ENCODE measurements around the gene CEACAM4. TPM values are rescaled to one million over a fixed set of nuclear protein-coding genes. Genes with fewer than 3 reads are reported as not detected.

The CEACAM4 gene
- total and polyA plus RNA-seq, 2 of the 8 experiments (the other 6 are each of a cell fraction or from before 2014, with no cell fraction given), result not detected

- Histone ChIP-seq H3K27me3 (replicated peaks in 1 of 4; ENCODE audit: control insufficient read depth in 3 of 4, extremely low read depth in 1 of 4, insufficient read depth in 3 of 4, low read length in 3 of 4) (no peaks in the 10 kb centered on the region), H2AK5ac (ENCODE audit: low read depth, low read length) (no peak overlapping the region), H3K4me2 (ENCODE audit: insufficient read depth in 1 of 2, low read depth in 2 of 2, low read length in 2 of 2) (no peak overlapping the region), H2BK12ac (ENCODE audit: low read depth, low read length) (no peak overlapping the region), H4K8ac (ENCODE audit: extremely low read depth, insufficient read depth, low read length) (no peak overlapping the region), H2BK120ac (replicated peaks; ENCODE audit: low read depth, low read length) (no peak overlapping the region), H3K79me2 (ENCODE audit: control insufficient read depth in 1 of 2, insufficient read depth in 2 of 2, low read length in 2 of 2) (no peaks in the 10 kb centered on the region), H4K5ac (ENCODE audit: insufficient read length, low read depth, low read length) (no peak overlapping the region), H4K20me1 (replicated peaks in 1 of 2; ENCODE audit: control insufficient read depth in 1 of 2, insufficient read depth in 2 of 2, low read length in 2 of 2) (no peaks in the 10 kb centered on the region), H2BK20ac (ENCODE audit: low read length) (no peak overlapping the region), H2AFZ (ENCODE audit: low read length) (no peak overlapping the region), H2BK5ac (ENCODE audit: low read depth, low read length) (no peak overlapping the region), H2BK15ac (ENCODE audit: low read length) (no peak overlapping the region), H3K27ac (ENCODE audit: low read depth, low read length) (no peak overlapping the region), H3K56ac (replicated peaks; ENCODE audit: insufficient read length, low read depth, low read length) (no peak overlapping the region), H3K4me3 (ENCODE audit: extremely low read depth in 1 of 4, insufficient read depth in 2 of 4, low read depth in 3 of 4, low read length in 4 of 4) (no peak overlapping the region), H3K23ac (ENCODE audit: insufficient read length) (no peak overlapping the region), H3K79me1 (ENCODE audit: low read depth, low read length) (no peaks in the 10 kb centered on the region), H3K18ac (ENCODE audit: extremely low read depth, low read length) (no peak overlapping the region), H3K36me3 (ENCODE audit: control insufficient read depth in 2 of 4, insufficient read depth in 4 of 4, low read length in 3 of 4) (no peaks in the 10 kb centered on the region), H3K14ac (ENCODE audit: insufficient read length) (no peak overlapping the region), H3K9ac (replicated peaks in 1 of 4; ENCODE audit: extremely low read depth in 1 of 4, low read depth in 3 of 4, low read length in 3 of 4) (no peak overlapping the region), H3K9me3 (ENCODE audit: insufficient read depth in 2 of 2, low read depth in 1 of 2, low read length in 1 of 2) (peaks cover 25 to 42% of the 10 kb centered on the region in 2 experiments), H3K23me2 (ENCODE audit: low read depth, low read length) (no peaks in the 10 kb centered on the region), H3K4ac (replicated peaks; ENCODE audit: insufficient read length, low read depth, low read length) (no peak overlapping the region), H3K4me1 (replicated peaks in 1 of 4; ENCODE audit: control insufficient read depth in 3 of 4, insufficient read depth in 4 of 4, low read length in 3 of 4) (no peaks in the 10 kb centered on the region), H4K91ac (replicated peaks; ENCODE audit: insufficient read length, low read length) (no peak overlapping the region)
- DNase-seq (ENCODE audit: low read depth in 1 of 2, low spot score in 2 of 2), result no peak
- ChIA-PET POLR2A (ENCODE audit: partially characterized antibody) (no interaction called here), CTCF (ENCODE audit: partially characterized antibody) (interaction anchor here (1.2 kb wide), 1 partner anchor 15 kb away, joined by 5 read pairs; no protein-coding TSS in a partner anchor)
- 53% methylated on average over 2 of the region's 2 CpGs; no CpG with 5 or more reads in 1 of the 2 experiments for WGBS, 2 experiments (ENCODE audit: extremely low coverage in 1 of 2, insufficient coverage in 1 of 2, insufficient read length in 1 of 2, insufficient replicate concordance in 2 of 2, low coverage in 1 of 2, low lambda C conversion rate in 2 of 2, missing lambda C conversion rate in 1 of 2)
- TF ChIP-seq RBBP5 (IDR thresholded peaks at IDR 0.05; ENCODE audit: borderline replicate concordance, low read depth, low read length) (no peak), RNF2 (IDR thresholded peaks at IDR 0.05; ENCODE audit: borderline replicate concordance, low read depth, low read length, missing control alignments, poor library complexity, severe bottlenecking) (no peak), KDM1A (IDR thresholded peaks at IDR 0.05; ENCODE audit: borderline replicate concordance, low read length) (no peak)
- no peak for FAIRE-seq
Observed at GRCh38 chr19:41657157-41657556, 30.3 kb upstream of the CEACAM4 start.
